Activated naive CD4-positive, alpha-beta T cell treated with anti-CD3 and anti-CD28 coated beads, Interleukin-2, amount 50 U/mL, for 24 hours (primary cell): Measurements from ENCODE around the gene POU6F2.
"Not testable (repeated sequence)": the region's sequence is repeated elsewhere in the genome, so short reads cannot be mapped to it uniquely, and the experiment has no call there.

Experiments
- H3K27ac Mint-ChIP-seq: one replicate; pipeline ENCODE4 v1.8.0; 2021; ENCODE audit warnings: mild to moderate bottlenecking, mixed read lengths
- H3K27me3 Mint-ChIP-seq: one replicate; pipeline ENCODE4 v1.8.0; 2021; ENCODE audit warnings: mixed read lengths
- H3K36me3 Mint-ChIP-seq: one replicate; pipeline ENCODE4 v1.8.0; 2021; ENCODE audit warnings: mixed read lengths
- H3K4me1 Mint-ChIP-seq: one replicate; pipeline ENCODE4 v1.8.0; 2021; ENCODE audit warnings: mixed read lengths
- H3K4me3 Mint-ChIP-seq: one replicate; pipeline ENCODE4 v1.8.0; 2021; ENCODE audit warnings: mild to moderate bottlenecking, mixed read lengths
- H3K9me3 Mint-ChIP-seq: one replicate; pipeline ENCODE4 v1.8.0; 2021; ENCODE audit warnings: mixed read lengths

Gene POU6F2

GRCh38 chr7:39324139-39324760 lies 346.5 kb downstream of the POU6F2 start:
- no peaks in the 10 kb centered on the region for H3K4me1 Mint-ChIP-seq
- H3K27ac Mint-ChIP-seq = no peak overlapping the region
- H3K27me3 Mint-ChIP-seq = peaks cover 14% of the 10 kb centered on the region
- peaks cover 4% of the 10 kb centered on the region for H3K9me3 Mint-ChIP-seq
- no peaks in the 10 kb centered on the region for H3K36me3 Mint-ChIP-seq
- H3K4me3 Mint-ChIP-seq = no peak overlapping the region

DNA sequence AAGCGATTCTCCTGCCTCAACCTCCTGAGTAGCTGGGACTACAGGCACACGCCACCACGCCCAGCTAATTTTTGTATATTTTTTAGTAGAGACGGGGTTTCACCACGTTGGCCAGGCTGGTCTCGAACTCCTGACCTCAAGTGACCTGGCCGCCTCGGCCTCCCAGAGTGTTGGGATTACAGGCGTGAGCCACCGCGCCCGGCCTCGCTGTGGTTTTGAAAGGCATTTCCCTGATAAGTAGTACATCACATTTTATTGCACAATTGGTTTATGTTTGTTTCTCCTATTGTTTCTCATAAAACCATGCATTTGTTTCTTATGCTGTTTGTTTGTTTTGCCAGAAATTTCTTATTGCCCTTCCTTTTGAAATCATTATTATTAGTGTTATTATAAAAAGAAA lies 353.9 kb downstream of the POU6F2 start:
- H3K9me3 Mint-ChIP-seq, H3K36me3 Mint-ChIP-seq, H3K27me3 Mint-ChIP-seq, H3K4me1 Mint-ChIP-seq, H3K4me3 Mint-ChIP-seq, H3K27ac Mint-ChIP-seq: not testable (repeated sequence)

GRCh38 chr7:39332142-39332541 lies 354.4 kb downstream of the POU6F2 start:
- no peak overlapping the region for H3K4me3 Mint-ChIP-seq
- no peaks in the 10 kb centered on the region for H3K9me3 Mint-ChIP-seq

GRCh38 chr7:39333701-39334100 lies 356.0 kb downstream of the POU6F2 start:
- H3K27ac Mint-ChIP-seq = no peak overlapping the region
- H3K9me3 Mint-ChIP-seq = no peaks in the 10 kb centered on the region
- H3K4me1 Mint-ChIP-seq = no peaks in the 10 kb centered on the region
- peaks cover 2% of the 10 kb centered on the region for H3K27me3 Mint-ChIP-seq
- no peaks in the 10 kb centered on the region for H3K36me3 Mint-ChIP-seq
- H3K4me3 Mint-ChIP-seq = no peak overlapping the region

More at GRCh38 chr7:39332142-39332541, 354.4 kb downstream of the POU6F2 start:
- H3K36me3 Mint-ChIP-seq = no peaks in the 10 kb centered on the region
- no peak overlapping the region for H3K27ac Mint-ChIP-seq
- H3K27me3 Mint-ChIP-seq = peaks cover 2% of the 10 kb centered on the region
- H3K4me1 Mint-ChIP-seq = no peaks in the 10 kb centered on the region

GRCh38 chr7:39336442-39336841 lies 358.7 kb downstream of the POU6F2 start:
- no peaks in the 10 kb centered on the region for H3K36me3 Mint-ChIP-seq
- H3K4me3 Mint-ChIP-seq = no peak overlapping the region
- no peaks in the 10 kb centered on the region for H3K9me3 Mint-ChIP-seq
- H3K27ac Mint-ChIP-seq = no peak overlapping the region
- peaks cover 5% of the 10 kb centered on the region for H3K27me3 Mint-ChIP-seq
- H3K4me1 Mint-ChIP-seq = no peaks in the 10 kb centered on the region

DNA sequence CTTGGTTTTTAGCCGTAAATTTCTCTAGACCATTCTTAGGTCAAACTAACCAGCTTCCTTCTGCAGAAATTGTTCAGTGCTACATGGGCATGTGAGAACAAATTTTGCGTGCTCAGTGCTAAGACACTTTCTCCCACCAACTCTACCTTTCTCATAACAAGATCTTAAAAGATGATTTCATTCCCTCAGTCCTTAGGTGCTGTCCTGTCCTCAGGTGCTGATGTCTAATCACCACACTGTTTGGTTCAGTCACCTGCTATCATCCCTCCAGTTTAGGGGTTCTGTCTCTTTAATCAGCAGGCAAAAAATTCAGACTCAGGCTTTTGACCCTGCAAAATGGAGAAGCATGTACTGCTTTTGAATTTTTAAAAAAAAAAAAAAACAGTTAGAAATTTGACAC lies 361.0 kb downstream of the POU6F2 start:
- H3K4me3 Mint-ChIP-seq = no peak overlapping the region
- no peaks in the 10 kb centered on the region for H3K4me1 Mint-ChIP-seq
- no peaks in the 10 kb centered on the region for H3K9me3 Mint-ChIP-seq
- peaks cover 7% of the 10 kb centered on the region for H3K27me3 Mint-ChIP-seq
- H3K27ac Mint-ChIP-seq = no peak overlapping the region
- H3K36me3 Mint-ChIP-seq = no peaks in the 10 kb centered on the region

- no peaks in the 10 kb centered on the region for H3K9me3 Mint-ChIP-seq
- H3K4me1 Mint-ChIP-seq = no peaks in the 10 kb centered on the region
- peaks cover 7% of the 10 kb centered on the region for H3K27me3 Mint-ChIP-seq
- H3K27ac Mint-ChIP-seq = no peak overlapping the region
- H3K4me3 Mint-ChIP-seq = no peak overlapping the region
- no peaks in the 10 kb centered on the region for H3K36me3 Mint-ChIP-seq
Measured at GRCh38 chr7:39339591-39339990, 361.9 kb downstream of the POU6F2 start.

- no peak overlapping the region for H3K4me3 Mint-ChIP-seq
- H3K27ac Mint-ChIP-seq = no peak overlapping the region
- no peaks in the 10 kb centered on the region for H3K36me3 Mint-ChIP-seq
- no peaks in the 10 kb centered on the region for H3K9me3 Mint-ChIP-seq
- H3K27me3 Mint-ChIP-seq = peaks cover 9% of the 10 kb centered on the region
- no peaks in the 10 kb centered on the region for H3K4me1 Mint-ChIP-seq
Measured at GRCh38 chr7:39341083-39341482, 363.4 kb downstream of the POU6F2 start.

DNA sequence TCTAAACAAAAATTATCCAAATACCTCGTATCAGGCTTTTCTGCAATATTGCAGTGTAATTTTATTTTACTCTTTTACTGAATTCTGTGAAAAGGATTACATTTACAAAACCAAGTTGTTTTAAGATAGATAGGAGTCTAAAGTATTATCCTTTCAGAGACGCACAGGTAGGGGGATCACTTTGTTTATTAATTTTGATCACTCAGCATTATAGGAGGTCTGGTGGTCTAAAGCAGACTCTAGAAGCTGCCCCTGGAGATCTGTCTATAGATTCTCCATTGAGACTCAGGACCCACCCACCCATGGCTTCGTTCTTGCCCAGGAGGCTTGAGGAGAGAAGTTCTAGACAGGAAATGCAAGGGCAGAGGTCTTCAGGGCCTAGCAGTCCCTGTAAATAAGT lies 365.1 kb downstream of the POU6F2 start:
- H3K4me1 Mint-ChIP-seq = no peaks in the 10 kb centered on the region

DNA sequence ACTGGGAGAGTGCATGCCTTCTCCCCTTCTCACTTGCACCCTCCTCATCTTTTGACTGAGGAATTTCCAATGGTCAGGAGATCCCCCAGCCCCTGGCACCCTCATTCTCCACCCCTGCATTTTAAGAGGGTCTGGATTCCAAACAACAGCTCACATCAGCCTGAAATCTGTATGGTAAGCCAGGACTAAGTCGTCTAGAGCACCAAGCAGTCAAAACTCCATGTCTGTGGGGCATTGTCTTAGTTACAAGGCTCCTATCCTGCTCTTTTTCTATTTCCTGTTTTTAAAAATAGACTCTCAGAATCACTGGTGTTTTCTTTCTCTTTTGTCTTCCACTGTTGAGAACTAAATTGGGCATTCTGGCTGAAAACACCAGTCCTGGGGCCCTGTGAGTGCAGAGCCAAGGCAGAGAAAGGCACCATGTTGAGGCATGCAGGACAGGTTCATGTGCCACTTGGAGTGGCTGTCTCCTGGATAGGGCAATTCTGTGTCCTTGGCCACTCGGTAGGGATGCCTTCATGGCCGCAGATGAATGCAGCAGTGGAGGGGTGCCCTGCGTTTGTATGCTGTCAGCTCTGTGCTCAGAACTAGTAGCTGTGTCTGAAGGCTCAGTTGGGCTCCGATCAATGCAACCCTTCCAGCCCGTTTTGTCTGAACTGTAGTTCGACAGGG lies 371.9 kb downstream of the POU6F2 start:
- Mint-ChIP-seq H3K36me3 (no peaks in the 10 kb centered on the region), H3K27ac (no peak overlapping the region), H3K9me3 (no peaks in the 10 kb centered on the region), H3K4me3 (no peak overlapping the region), H3K27me3 (peaks cover 2% of the 10 kb centered on the region), H3K4me1 (no peaks in the 10 kb centered on the region)

More for the DNA sequence above, 365.1 kb downstream of the POU6F2 start:
- Mint-ChIP-seq H3K4me3 (no peak overlapping the region), H3K9me3 (no peaks in the 10 kb centered on the region), H3K27ac (no peak overlapping the region), H3K27me3 (peaks cover 9% of the 10 kb centered on the region), H3K36me3 (no peaks in the 10 kb centered on the region)

DNA sequence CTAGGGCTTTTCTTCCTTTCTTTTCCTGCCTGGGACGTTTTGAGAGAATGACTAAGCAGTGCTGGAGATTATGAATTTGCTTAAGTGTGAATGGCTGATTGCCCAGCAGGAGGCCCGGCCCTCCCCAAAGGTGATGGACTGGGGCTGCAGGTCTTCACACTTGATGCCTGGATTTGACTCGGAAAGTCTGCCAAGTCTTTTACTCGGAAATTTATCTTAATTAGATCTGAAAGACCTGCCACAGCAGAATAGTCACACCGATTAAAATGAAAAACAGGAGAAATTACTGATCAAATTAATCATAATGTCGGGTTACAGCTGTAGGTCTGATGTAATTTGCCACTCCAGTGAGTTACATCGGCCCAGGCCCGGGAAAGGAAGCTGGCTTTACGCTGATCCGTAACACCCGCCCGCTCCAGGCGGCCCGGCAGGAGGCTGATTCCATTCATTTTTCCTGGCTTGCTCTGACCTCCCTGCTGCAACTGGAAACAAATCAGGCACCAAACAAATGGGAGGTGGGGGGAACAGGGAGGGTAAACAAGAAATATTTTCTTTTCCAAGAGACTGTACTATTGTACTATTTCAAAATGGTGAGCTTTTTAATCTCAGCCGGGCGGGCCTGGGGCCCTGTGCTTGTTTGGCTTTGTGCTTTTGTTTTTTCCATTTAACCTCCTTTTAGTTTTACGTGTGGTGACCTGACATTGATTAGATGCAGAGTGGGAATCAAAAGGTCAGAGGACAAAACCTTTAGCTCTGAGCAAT lies 376.1 kb downstream of the POU6F2 start:
- Mint-ChIP-seq H3K4me1 (peaks cover 8% of the 10 kb centered on the region), H3K4me3 (no peak overlapping the region)

GRCh38 chr7:39355664-39356063 lies 378.0 kb downstream of the POU6F2 start:
- H3K36me3 Mint-ChIP-seq = no peaks in the 10 kb centered on the region
- no peak overlapping the region for H3K4me3 Mint-ChIP-seq
- H3K27ac Mint-ChIP-seq = no peak overlapping the region
- H3K27me3 Mint-ChIP-seq = no peaks in the 10 kb centered on the region
- H3K4me1 Mint-ChIP-seq = peaks cover 8% of the 10 kb centered on the region
- H3K9me3 Mint-ChIP-seq = no peaks in the 10 kb centered on the region

More for the DNA sequence above, 376.1 kb downstream of the POU6F2 start:
- Mint-ChIP-seq H3K9me3 (no peaks in the 10 kb centered on the region), H3K27ac (no peak overlapping the region), H3K27me3 (no peaks in the 10 kb centered on the region), H3K36me3 (no peaks in the 10 kb centered on the region)

DNA sequence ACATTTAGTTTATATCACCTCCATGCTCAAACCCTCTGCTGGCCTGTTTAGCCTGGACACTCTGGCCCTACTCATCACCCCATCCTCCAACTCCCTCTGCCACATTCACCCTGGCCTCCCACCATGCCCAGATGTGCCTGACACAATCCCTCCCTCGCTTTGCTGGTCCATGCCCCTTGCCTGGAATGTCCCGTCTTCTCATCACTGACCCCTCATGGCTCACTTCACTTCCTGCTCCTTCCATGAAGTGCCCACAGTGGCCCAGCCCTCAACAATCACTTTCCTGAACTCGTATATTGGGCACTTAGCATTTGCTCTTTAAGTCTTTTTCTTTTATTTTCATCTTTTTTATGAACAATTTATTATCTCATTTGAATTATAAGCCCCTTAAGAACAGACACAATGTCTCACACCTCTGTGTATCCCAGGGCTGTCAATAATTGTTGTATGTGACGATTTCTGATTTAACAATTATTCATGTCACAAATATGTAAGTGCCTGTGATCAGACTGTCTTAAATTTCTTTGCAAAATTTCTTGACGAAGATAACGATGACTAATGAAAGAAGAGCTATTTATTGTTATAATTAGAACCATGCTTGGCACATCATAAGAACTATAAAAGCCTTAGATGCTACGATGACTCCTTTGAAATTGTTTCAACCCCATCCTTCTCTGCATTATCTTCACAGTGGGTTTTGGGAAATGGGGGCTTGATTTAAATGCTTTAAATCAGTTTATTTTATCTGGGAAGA lies 378.6 kb downstream of the POU6F2 start:
- Mint-ChIP-seq H3K27ac (no peak overlapping the region), H3K27me3 (no peaks in the 10 kb centered on the region), H3K4me3 (no peak overlapping the region), H3K9me3 (no peaks in the 10 kb centered on the region), H3K36me3 (no peaks in the 10 kb centered on the region), H3K4me1 (peaks cover 8% of the 10 kb centered on the region)

- peaks cover 8% of the 10 kb centered on the region for H3K4me1 Mint-ChIP-seq
- no peaks in the 10 kb centered on the region for H3K27me3 Mint-ChIP-seq
- no peaks in the 10 kb centered on the region for H3K9me3 Mint-ChIP-seq
- no peak overlapping the region for H3K4me3 Mint-ChIP-seq
- H3K27ac Mint-ChIP-seq = no peak overlapping the region
- no peaks in the 10 kb centered on the region for H3K36me3 Mint-ChIP-seq
Measured at GRCh38 chr7:39357648-39358047, 379.9 kb downstream of the POU6F2 start.

GRCh38 chr7:39360038-39360437 lies 382.3 kb downstream of the POU6F2 start:
- Mint-ChIP-seq H3K27me3 (peaks cover 3% of the 10 kb centered on the region), H3K27ac (no peak overlapping the region), H3K9me3 (no peaks in the 10 kb centered on the region), H3K4me3 (no peak overlapping the region), H3K4me1 (peaks cover 8% of the 10 kb centered on the region), H3K36me3 (no peaks in the 10 kb centered on the region)
